GM12892 (cell line): ENCODE data around the gene DUS3L.

ENCODE experiments used
- POLR2A ChIP-seq: IDR thresholded peaks from 2 replicates; pipeline ENCODE4 v1.6.1; 2011; ENCODE audit warnings: low read depth, low read length, control low read depth
- POLR2AphosphoS5 ChIP-seq: IDR thresholded peaks from 2 replicates; pipeline ENCODE4 v1.6.1; 2011; ENCODE audit warnings: low read depth, low read length, control low read depth
- TAF1 ChIP-seq: IDR thresholded peaks from 2 replicates; pipeline ENCODE4 v1.6.1; 2011; ENCODE audit warnings: low read depth, mild to moderate bottlenecking, control low read depth, low read length, borderline replicate concordance

GRCh38 chr19:5803441-5803751 is 12.4 kb upstream of the DUS3L start:
- TF ChIP-seq POLR2AphosphoS5, result no peak
- no peak for TF ChIP-seq POLR2A
- TF ChIP-seq TAF1, result no peak
